OCI-LY7 (cell line): Measurements from ENCODE around the gene NUP58. TPM values are rescaled to one million over a fixed set of nuclear protein-coding genes. Genes with fewer than 3 reads are reported as not detected.

Experiments
- BruUV-seq: library from RNA; stranded (reverse); fragments of 400-500 nt; replicated peaks from 2 replicates; lab custom pipeline; 2021; lab: Mats Ljungman, UMichigan
- CTCF ChIA-PET: fragments of 300-600 bp; sonication (Branson Sonifier 250); formaldehyde crosslinking; loops from one replicate; lab custom pipeline; 2022; ENCODE audit warnings: antibody characterized with exemption; ENCODE audit not compliant: unreplicated experiment; lab: Charles Lee
- POLR2A ChIA-PET: fragments of 300-600 bp; sonication (Branson Sonifier 250); formaldehyde crosslinking; loops from one replicate; lab custom pipeline; 2022; ENCODE audit warnings: antibody characterized with exemption; lab: Charles Lee
- DNase-seq: peaks from one replicate; pipeline ENCODE4 v3.0.0-alpha.2; 2015; ENCODE audit warnings: low spot score
- H2AFZ ChIP-seq: fragments of 200-600 bp; sonication (generic), shearing (Covaris generic); 2 replicates; pipeline ENCODE4 v1.6.1; 2014; ENCODE audit warnings: mild to moderate bottlenecking, antibody characterized with exemption, low read length, moderate library complexity
- H3K27ac ChIP-seq: fragments of 200-600 bp; sonication (generic); 2 replicates; pipeline ENCODE4 v1.5.1; 2014; ENCODE audit warnings: mixed run types, low read depth, mild to moderate bottlenecking, moderate library complexity, low read length, inconsistent platforms; ENCODE audit not compliant: poor library complexity, severe bottlenecking
- H3K36me3 ChIP-seq: fragments of 200-600 bp; sonication (generic); 2 replicates; pipeline ENCODE4 v1.6.1; 2014; ENCODE audit warnings: mild to moderate bottlenecking, antibody characterized with exemption, low read length, moderate library complexity, mixed read lengths; ENCODE audit not compliant: insufficient read depth
- H3K4me1 ChIP-seq: fragments of 200-600 bp; sonication (generic); 2 replicates; pipeline ENCODE4 v1.5.1; 2014; ENCODE audit warnings: mild to moderate bottlenecking, low read length; ENCODE audit not compliant: insufficient read depth, poor library complexity, severe bottlenecking
- H3K4me2 ChIP-seq: fragments of 200-600 bp; sonication (generic); 2 replicates; pipeline ENCODE4 v1.6.1; 2014; ENCODE audit warnings: mild to moderate bottlenecking, low read length
- H3K4me3 ChIP-seq: fragments of 200-600 bp; sonication (generic); 2 replicates; pipeline ENCODE4 v1.5.1; 2014; ENCODE audit warnings: mild to moderate bottlenecking, low read depth, low read length; ENCODE audit not compliant: poor library complexity, severe bottlenecking
- H3K79me2 ChIP-seq: fragments of 200-600 bp; sonication (generic); 2 replicates; pipeline ENCODE4 v1.6.1; 2016; ENCODE audit warnings: low read depth, mild to moderate bottlenecking, low read length, moderate library complexity, mixed read lengths; ENCODE audit not compliant: insufficient read depth
- H3K9me2 ChIP-seq: fragments of 200-600 bp; sonication (generic); 2 replicates; pipeline ENCODE4 v1.6.1; 2016; ENCODE audit warnings: mild to moderate bottlenecking, low read length, mixed read lengths; ENCODE audit not compliant: insufficient read depth
- H3K9me3 ChIP-seq: fragments of 200-600 bp; sonication (generic); 2 replicates; pipeline ENCODE4 v1.6.1; 2014; ENCODE audit warnings: mild to moderate bottlenecking, mixed run types, low read length, mixed read lengths
- H4K20me1 ChIP-seq: fragments of 200-600 bp; sonication (generic); 2 replicates; pipeline ENCODE4 v1.6.1; 2014; ENCODE audit warnings: mild to moderate bottlenecking, antibody characterized with exemption, low read length, moderate library complexity, mixed read lengths; ENCODE audit not compliant: insufficient read depth
- CTCF ChIP-seq: fragments of 200-600 bp; sonication (generic); conservative IDR thresholded peaks from 2 replicates; pipeline ENCODE4 v1.5.1; 2014; ENCODE audit warnings: mild to moderate bottlenecking, antibody characterized with exemption, low read length, moderate library complexity, mixed read lengths
- EZH2phosphoT487 ChIP-seq: fragments of 200-600 bp; sonication (generic); IDR thresholded peaks from 2 replicates; pipeline ENCODE4 v1.6.1; 2018; ENCODE audit warnings: low read depth, borderline replicate concordance, mild to moderate bottlenecking, mixed run types, antibody characterized with exemption, low read length, moderate library complexity, mixed read lengths
- intact Hi-C: fragments of 100-400 bp; cut with micrococcal nuclease; formaldehyde crosslinking; loops from one replicate; pipeline ENCODE4 v1.10.0; 2022; ENCODE audit not compliant: unreplicated experiment
- total RNA-seq, 2 experiments: library from RNA; depleted of rRNA in 1 of 2; stranded (reverse); fragments of >200 nt in 1 of 2; shearing (Covaris generic) in 1 of 2; gene quantifications; 2 replicates each; pipeline ENCODE4 v1.2.3, GENCODE V29; 2014 to 2022

Gene NUP58
- total RNA-seq, 2 experiments from 2014 or later = 82.7 to 127 TPM

- TF ChIP-seq CTCF = no peak
- no peak for TF ChIP-seq EZH2phosphoT487
- BruUV-seq = no TSS peak
Observed at GRCh38 chr13:25330541-25330940, 29.1 kb downstream of the NUP58 start.

GRCh38 chr13:25335856-25336255 is 34.4 kb downstream of the NUP58 start:
- intact Hi-C loops = no loop called here
- TF ChIP-seq EZH2phosphoT487 (no peak), CTCF (no peak)
- peaks cover 25% of the 10 kb centered on the region; the same call in 1 of the 2 replicates for H3K79me2 ChIP-seq
- H3K27ac ChIP-seq = no peak overlapping the region
- no peak overlapping the region for H3K4me3 ChIP-seq
- no peaks in the 10 kb centered on the region for H3K9me3 ChIP-seq
- no peak for DNase-seq
- no peaks in the 10 kb centered on the region for H3K9me2 ChIP-seq
- no peak overlapping the region for H2AFZ ChIP-seq
- H3K36me3 ChIP-seq = peaks cover 93% of the 10 kb centered on the region
- no peaks in the 10 kb centered on the region for H3K4me1 ChIP-seq
- H4K20me1 ChIP-seq = 0 out of 2 replicates have a peak, but pooled peaks cover 3% of the 10 kb centered on the region
- ChIA-PET POLR2A (interaction anchor here (0.5 kb wide), 1 partner anchor 1956 kb away, joined by 3 read pairs; no protein-coding TSS in a partner anchor), CTCF (no interaction called here)
- no TSS peak for BruUV-seq
- no peak overlapping the region for H3K4me2 ChIP-seq

More at GRCh38 chr13:25330541-25330940, 29.1 kb downstream of the NUP58 start:
- H3K4me1 ChIP-seq = no peaks in the 10 kb centered on the region
- CTCF ChIA-PET = no interaction called here
- H4K20me1 ChIP-seq = 0 out of 2 replicates have a peak, but pooled peaks cover 3% of the 10 kb centered on the region
- H3K27ac ChIP-seq = no peak overlapping the region
- no peak overlapping the region for H3K4me3 ChIP-seq
- no peaks in the 10 kb centered on the region for H3K9me3 ChIP-seq
- no peaks in the 10 kb centered on the region for H3K9me2 ChIP-seq
- peaks cover 16% of the 10 kb centered on the region; the same call in 1 of the 2 replicates for H3K79me2 ChIP-seq
- no peak overlapping the region for H3K4me2 ChIP-seq
- POLR2A ChIA-PET = interaction anchor here (0.8 kb wide), 1 partner anchor 21 kb away, joined by 3 read pairs; no protein-coding TSS in a partner anchor
- H3K36me3 ChIP-seq = peaks cover 99% of the 10 kb centered on the region
- no peak overlapping the region for H2AFZ ChIP-seq
- no peak for DNase-seq
- intact Hi-C loops = loop anchor here (5.0 kb wide), 1 partner anchor 78 kb away; no protein-coding TSS in a partner anchor

DNA sequence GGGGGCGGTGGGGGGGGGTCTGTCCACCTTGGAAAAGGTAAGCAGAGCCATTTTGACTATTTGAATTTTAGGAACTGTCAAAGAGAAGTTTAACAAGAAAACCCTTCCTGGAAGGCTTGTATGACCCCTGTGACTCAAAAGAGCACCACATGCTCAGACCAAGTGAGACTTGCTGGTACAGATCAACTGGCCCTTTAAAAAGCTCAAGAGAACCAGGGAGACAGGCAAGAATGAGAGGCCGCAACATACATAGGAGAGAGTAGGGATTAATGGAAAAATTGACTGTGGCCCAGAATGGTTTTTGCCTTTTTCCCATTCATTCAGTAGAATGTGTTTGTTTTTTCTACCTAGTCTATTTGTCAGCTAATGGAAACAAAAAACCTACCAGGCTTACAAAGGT is 44.2 kb downstream of the NUP58 start:
- Histone ChIP-seq H3K9me3 (no peaks in the 10 kb centered on the region), H4K20me1 (no peaks in the 10 kb centered on the region), H3K79me2 (no peaks in the 10 kb centered on the region), H3K27ac (no peak overlapping the region), H2AFZ (no peak overlapping the region), H3K9me2 (no peaks in the 10 kb centered on the region), H3K4me3 (no peak overlapping the region), H3K4me1 (no peaks in the 10 kb centered on the region), H3K4me2 (no peak overlapping the region), H3K36me3 (peaks cover 17% of the 10 kb centered on the region)
- ChIA-PET POLR2A (no interaction called here), CTCF (no interaction called here)
- no TSS peak for BruUV-seq
- no peak for TF ChIP-seq EZH2phosphoT487
- TF ChIP-seq CTCF = no peak
- no peak for DNase-seq
- intact Hi-C loops = no loop called here
